ENCODE measurements around the gene PSMB5. TPM values are rescaled to one million over a fixed set of nuclear protein-coding genes. Genes with fewer than 3 reads are reported as not detected.

PSMB5 gene
- polyA plus RNA-seq, 1 donor from 2014 or later = 147 TPM

DNA sequence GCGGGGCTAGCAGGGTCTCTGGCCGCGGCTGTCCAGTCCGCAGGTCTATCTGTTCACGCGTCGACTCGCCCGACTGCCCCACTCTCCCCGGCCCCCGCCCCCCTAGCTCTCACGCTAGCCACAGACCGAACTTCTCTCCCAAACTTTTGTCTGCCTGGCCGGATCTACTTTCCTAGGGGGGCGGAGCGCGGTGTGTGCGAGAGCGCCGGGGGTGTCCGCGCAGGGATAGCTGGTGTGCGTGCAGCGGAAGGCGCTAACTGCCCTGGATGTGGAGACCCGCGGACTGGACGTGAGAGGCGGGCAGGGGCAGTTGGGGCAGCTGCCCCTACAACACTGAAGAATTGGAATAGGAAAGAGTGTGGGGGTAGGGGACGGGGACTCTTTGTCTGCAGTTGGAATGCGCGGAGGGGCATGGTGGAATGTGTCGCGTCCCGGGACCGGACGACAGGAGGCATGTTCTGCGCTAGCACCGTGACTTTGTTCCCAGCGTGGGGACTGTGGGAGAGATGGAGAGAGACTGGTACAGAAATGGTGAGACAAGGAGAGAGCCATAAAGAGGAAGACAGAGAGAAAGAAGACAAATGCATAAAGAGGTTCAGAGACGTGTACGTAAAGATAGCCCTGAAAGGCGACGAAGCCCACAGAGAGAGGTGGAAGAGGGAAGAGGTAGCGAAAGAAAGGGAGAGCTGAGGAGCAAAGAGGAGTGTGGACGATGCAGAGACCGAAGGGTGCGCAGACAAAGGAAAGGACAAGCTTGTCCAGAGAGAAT lies 52.0 kb downstream of the PSMB5 start, which contains the start of gene AJUBA:
Gene AJUBA (minus strand): TSS at position 75 of the 769 bp plus-strand sequence. CDS start 285 bp downstream, outside the sequence.
- Histone ChIP-seq H3K27ac (ENCODE audit: low read length) (no peak within 1 kb of the TSS), H3K36me3 (ENCODE audit: insufficient read depth, low read length) (no peaks in the 10 kb centered on the region), H3K9me2 (ENCODE audit: insufficient read depth, low read length) (no peaks in the 10 kb centered on the region), H2AFZ (ENCODE audit: low read depth, low read length) (peak within 1 kb of the TSS; percentile 43), H3K4me2 (ENCODE audit: low read length) (peak within 1 kb of the TSS; percentile 63), H3F3A (ENCODE audit: insufficient read depth, low read length, poor library complexity, severe bottlenecking) (no peaks in the 10 kb centered on the region), H3K79me2 (replicated peaks; ENCODE audit: insufficient read depth, low read length) (peaks cover 29% of the 10 kb centered on the region), H3K4me3 (ENCODE audit: low read length) (peak within 1 kb of the TSS; percentile 75), H3K9me3 (ENCODE audit: low read length) (no peaks in the 10 kb centered on the region), H3K27me3 (ENCODE audit: insufficient read depth, low read depth, low read length) (peaks cover 32% of the 10 kb centered on the region), H3K9ac (ENCODE audit: low read length) (peak within 1 kb of the TSS; percentile 52), H4K20me1 (ENCODE audit: insufficient read depth) (no peaks in the 10 kb centered on the region)
- peak; percentile 38 for TF ChIP-seq EZH2 (IDR thresholded peaks at IDR 0.05; ENCODE audit: borderline replicate concordance, insufficient read depth, low read length, poor library complexity, severe bottlenecking)
- TF ChIP-seq RAD21 (conservative IDR thresholded peaks at IDR 0.05) = no peak
- TF ChIP-seq TAF1 (IDR thresholded peaks at IDR 0.05; ENCODE audit: low read depth) = no peak
- peak; percentile 23 for TF ChIP-seq POLR2AphosphoS5 (IDR thresholded peaks at IDR 0.05)
- peak; percentile 57 for TF ChIP-seq MXI1 (conservative IDR thresholded peaks at IDR 0.05; ENCODE audit: poor library complexity, severe bottlenecking)
- TF ChIP-seq, protein P1, sequence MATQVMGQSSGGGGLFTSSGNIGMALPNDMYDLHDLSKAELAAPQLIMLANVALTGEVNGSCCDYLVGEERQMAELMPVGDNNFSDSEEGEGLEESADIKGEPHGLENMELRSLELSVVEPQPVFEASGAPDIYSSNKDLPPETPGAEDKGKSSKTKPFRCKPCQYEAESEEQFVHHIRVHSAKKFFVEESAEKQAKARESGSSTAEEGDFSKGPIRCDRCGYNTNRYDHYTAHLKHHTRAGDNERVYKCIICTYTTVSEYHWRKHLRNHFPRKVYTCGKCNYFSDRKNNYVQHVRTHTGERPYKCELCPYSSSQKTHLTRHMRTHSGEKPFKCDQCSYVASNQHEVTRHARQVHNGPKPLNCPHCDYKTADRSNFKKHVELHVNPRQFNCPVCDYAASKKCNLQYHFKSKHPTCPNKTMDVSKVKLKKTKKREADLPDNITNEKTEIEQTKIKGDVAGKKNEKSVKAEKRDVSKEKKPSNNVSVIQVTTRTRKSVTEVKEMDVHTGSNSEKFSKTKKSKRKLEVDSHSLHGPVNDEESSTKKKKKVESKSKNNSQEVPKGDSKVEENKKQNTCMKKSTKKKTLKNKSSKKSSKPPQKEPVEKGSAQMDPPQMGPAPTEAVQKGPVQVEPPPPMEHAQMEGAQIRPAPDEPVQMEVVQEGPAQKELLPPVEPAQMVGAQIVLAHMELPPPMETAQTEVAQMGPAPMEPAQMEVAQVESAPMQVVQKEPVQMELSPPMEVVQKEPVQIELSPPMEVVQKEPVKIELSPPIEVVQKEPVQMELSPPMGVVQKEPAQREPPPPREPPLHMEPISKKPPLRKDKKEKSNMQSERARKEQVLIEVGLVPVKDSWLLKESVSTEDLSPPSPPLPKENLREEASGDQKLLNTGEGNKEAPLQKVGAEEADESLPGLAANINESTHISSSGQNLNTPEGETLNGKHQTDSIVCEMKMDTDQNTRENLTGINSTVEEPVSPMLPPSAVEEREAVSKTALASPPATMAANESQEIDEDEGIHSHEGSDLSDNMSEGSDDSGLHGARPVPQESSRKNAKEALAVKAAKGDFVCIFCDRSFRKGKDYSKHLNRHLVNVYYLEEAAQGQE (IDR thresholded peaks at IDR 0.05; ENCODE audit: borderline replicate concordance) = no peak
- no peak for TF ChIP-seq SMC3 (conservative IDR thresholded peaks at IDR 0.05; ENCODE audit: poor library complexity)
- TF ChIP-seq, protein P2, sequence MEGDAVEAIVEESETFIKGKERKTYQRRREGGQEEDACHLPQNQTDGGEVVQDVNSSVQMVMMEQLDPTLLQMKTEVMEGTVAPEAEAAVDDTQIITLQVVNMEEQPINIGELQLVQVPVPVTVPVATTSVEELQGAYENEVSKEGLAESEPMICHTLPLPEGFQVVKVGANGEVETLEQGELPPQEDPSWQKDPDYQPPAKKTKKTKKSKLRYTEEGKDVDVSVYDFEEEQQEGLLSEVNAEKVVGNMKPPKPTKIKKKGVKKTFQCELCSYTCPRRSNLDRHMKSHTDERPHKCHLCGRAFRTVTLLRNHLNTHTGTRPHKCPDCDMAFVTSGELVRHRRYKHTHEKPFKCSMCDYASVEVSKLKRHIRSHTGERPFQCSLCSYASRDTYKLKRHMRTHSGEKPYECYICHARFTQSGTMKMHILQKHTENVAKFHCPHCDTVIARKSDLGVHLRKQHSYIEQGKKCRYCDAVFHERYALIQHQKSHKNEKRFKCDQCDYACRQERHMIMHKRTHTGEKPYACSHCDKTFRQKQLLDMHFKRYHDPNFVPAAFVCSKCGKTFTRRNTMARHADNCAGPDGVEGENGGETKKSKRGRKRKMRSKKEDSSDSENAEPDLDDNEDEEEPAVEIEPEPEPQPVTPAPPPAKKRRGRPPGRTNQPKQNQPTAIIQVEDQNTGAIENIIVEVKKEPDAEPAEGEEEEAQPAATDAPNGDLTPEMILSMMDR (IDR thresholded peaks at IDR 0.05; ENCODE audit: poor library complexity, severe bottlenecking) = no peak
- no peak for TF ChIP-seq EP300 (conservative IDR thresholded peaks at IDR 0.05; ENCODE audit: poor library complexity, severe bottlenecking)

GRCh38 chr14:22981876-22982476 lies 52.7 kb downstream of the PSMB5 start:
- H3K27me3 ChIP-seq (ENCODE audit: insufficient read depth, low read depth, low read length) = peaks cover 32% of the 10 kb centered on the region
- peaks cover 29% of the 10 kb centered on the region for H3K79me2 ChIP-seq (replicated peaks; ENCODE audit: insufficient read depth, low read length)
- H3K4me2 ChIP-seq (ENCODE audit: low read length) = no peak overlapping the region
- no peak overlapping the region for H3K27ac ChIP-seq (ENCODE audit: low read length)
- H2AFZ ChIP-seq (ENCODE audit: low read depth, low read length) = no peak overlapping the region
- TF ChIP-seq RAD21 (conservative IDR thresholded peaks at IDR 0.05) (no peak), EP300 (conservative IDR thresholded peaks at IDR 0.05; ENCODE audit: poor library complexity, severe bottlenecking) (no peak), TAF1 (IDR thresholded peaks at IDR 0.05; ENCODE audit: low read depth) (no peak), EZH2 (IDR thresholded peaks at IDR 0.05; ENCODE audit: borderline replicate concordance, insufficient read depth, low read length, poor library complexity, severe bottlenecking) (no peak), SMC3 (conservative IDR thresholded peaks at IDR 0.05; ENCODE audit: poor library complexity) (no peak), MXI1 (conservative IDR thresholded peaks at IDR 0.05; ENCODE audit: poor library complexity, severe bottlenecking) (no peak), POLR2AphosphoS5 (IDR thresholded peaks at IDR 0.05) (no peak)
- TF ChIP-seq, protein P2 (IDR thresholded peaks at IDR 0.05; ENCODE audit: poor library complexity, severe bottlenecking) = no peak
- TF ChIP-seq, protein P1 (IDR thresholded peaks at IDR 0.05; ENCODE audit: borderline replicate concordance) = no peak
- no peaks in the 10 kb centered on the region for H3K9me2 ChIP-seq (ENCODE audit: insufficient read depth, low read length)
- H3K4me3 ChIP-seq (ENCODE audit: low read length) = peak overlapping the region; percentile 75
- H4K20me1 ChIP-seq (ENCODE audit: insufficient read depth) = no peaks in the 10 kb centered on the region
- no peaks in the 10 kb centered on the region for H3K36me3 ChIP-seq (ENCODE audit: insufficient read depth, low read length)
- no peaks in the 10 kb centered on the region for H3K9me3 ChIP-seq (ENCODE audit: low read length)
- H3K9ac ChIP-seq (ENCODE audit: low read length) = no peak overlapping the region
- H3F3A ChIP-seq (ENCODE audit: insufficient read depth, low read length, poor library complexity, severe bottlenecking) = no peaks in the 10 kb centered on the region
